Skin epidermis (tissue), 12 donors: ENCODE measurements around the gene ZBTB7B.
"Not testable (repeated sequence)": the region's sequence is repeated elsewhere in the genome, so short reads cannot be mapped to it uniquely, and the experiment has no call there.

Experiments used
- H3K27ac ChIP-seq, 21 experiments: fragments of 200-600 bp; sonication (generic) in 11 of 21; one replicate each; pipeline ENCODE4 v1.5.0; 2020; ENCODE audit warnings: mild to moderate bottlenecking in 3 of 21, inconsistent platforms in 2 of 21, moderate library complexity in 2 of 21
- H3K4me3 ChIP-seq, 7 experiments: fragments of 200-600 bp; sonication (generic) in 2 of 7; one replicate each; pipeline ENCODE4 v1.5.0; 2020; ENCODE audit warnings: inconsistent platforms in 2 of 7, mild to moderate bottlenecking in 2 of 7, moderate library complexity in 1 of 7

ZBTB7B gene

GRCh38 chr1:154966111-154966510, 36.5 kb upstream of the ZBTB7B start:
- no peak overlapping the region for H3K4me3 ChIP-seq
- peak overlapping the region in 3 of 21 experiments; percentile 8 to 97 (median 51) for H3K27ac ChIP-seq

- Histone ChIP-seq H3K4me3 (no peak overlapping the region), H3K27ac (peak overlapping the region in 14 of 21 experiments; percentile 18 to 99 (median 93))
Observed at GRCh38 chr1:154967331-154967950, 35.2 kb upstream of the ZBTB7B start.

GRCh38 chr1:154968731-154969130, 33.9 kb upstream of the ZBTB7B start:
- no peak overlapping the region for H3K4me3 ChIP-seq
- H3K27ac ChIP-seq, result peak overlapping the region in 15 of 21 experiments; percentile 87 to 99 (median 98)

- peak overlapping the region in 17 of 21 experiments; percentile 87 to 99 (median 98) for H3K27ac ChIP-seq
Observed at GRCh38 chr1:154969246-154969645, 33.4 kb upstream of the ZBTB7B start.

GRCh38 chr1:154969860-154970452, 32.6 kb upstream of the ZBTB7B start:
- H3K27ac ChIP-seq, result peak overlapping the region; percentile 20 to 99 (median 97)
- H3K4me3 ChIP-seq, result peak overlapping the region; percentile 28 to 56 (median 36)

More at GRCh38 chr1:154969246-154969645, 33.4 kb upstream of the ZBTB7B start:
- H3K4me3 ChIP-seq, result peak overlapping the region in 5 of 7 experiments; percentile 33 to 56 (median 42)

GRCh38 chr1:154970631-154971340, 31.8 kb upstream of the ZBTB7B start, which contains the start of gene SHC1:
SHC1 (minus strand) TSS chr1:154970747; CDS start chr1:154970526, 221 bp downstream.
- Histone ChIP-seq H3K27ac (peak within 1 kb of the TSS; percentile 20 to 99 (median 97)), H3K4me3 (peak within 1 kb of the TSS; percentile 28 to 56 (median 36))

- Histone ChIP-seq H3K27ac (peak overlapping the region in 20 of 21 experiments; percentile 67 to 99 (median 98)), H3K4me3 (peak overlapping the region in 6 of 7 experiments; percentile 28 to 56 (median 39))
Observed at GRCh38 chr1:154971341-154971998, 31.1 kb upstream of the ZBTB7B start.

- Histone ChIP-seq H3K4me3 (peak overlapping the region in 1 of 7 experiments; percentile 56), H3K27ac (peak overlapping the region in 20 of 21 experiments; percentile 92 to 99 (median 98))
Observed at GRCh38 chr1:154972213-154972516, 30.4 kb upstream of the ZBTB7B start.

- H3K4me3 ChIP-seq, result peak overlapping the region in 6 of 7 experiments; percentile 53 to 85 (median 65)
Observed at GRCh38 chr1:154972517-154973343, 29.9 kb upstream of the ZBTB7B start.

GRCh38 chr1:154973344-154974101, 29.1 kb upstream of the ZBTB7B start:
- peak overlapping the region; percentile 53 to 85 (median 67) for H3K4me3 ChIP-seq
- H3K27ac ChIP-seq, result peak overlapping the region; percentile 85 to 99 (median 97)

More at GRCh38 chr1:154972517-154973343, 29.9 kb upstream of the ZBTB7B start:
- H3K27ac ChIP-seq, result peak overlapping the region; percentile 29 to 99 (median 97)

GRCh38 chr1:154974102-154974807, 28.3 kb upstream of the ZBTB7B start, which contains the start of gene CKS1B:
CKS1B (plus strand) TSS chr1:154974681; CDS start chr1:154974746, 65 bp downstream.
- H3K27ac ChIP-seq, result peak within 1 kb of the TSS; percentile 85 to 99 (median 97)
- peak within 1 kb of the TSS; percentile 53 to 85 (median 67) for H3K4me3 ChIP-seq

GRCh38 chr1:154974808-154975408, 27.7 kb upstream of the ZBTB7B start:
- Histone ChIP-seq H3K27ac (peak overlapping the region; percentile 68 to 99 (median 96)), H3K4me3 (peak overlapping the region; percentile 53 to 85 (median 67))

GRCh38 chr1:154975409-154976059, 27.1 kb upstream of the ZBTB7B start:
- H3K4me3 ChIP-seq, result peak overlapping the region; percentile 53 to 85 (median 67)

GRCh38 chr1:154977762-154978161, 24.8 kb upstream of the ZBTB7B start:
- not testable (repeated sequence) for H3K4me3 ChIP-seq
- peak overlapping the region in 4 of 21 experiments; percentile 2 to 97 (median 65) for H3K27ac ChIP-seq

More at GRCh38 chr1:154975409-154976059, 27.1 kb upstream of the ZBTB7B start:
- H3K27ac ChIP-seq, result peak overlapping the region; percentile 68 to 99 (median 96)

- no peak overlapping the region for H3K4me3 ChIP-seq
- H3K27ac ChIP-seq, result peak overlapping the region in 1 of 21 experiments; percentile 34
Observed at GRCh38 chr1:154978360-154978759, 24.2 kb upstream of the ZBTB7B start.

GRCh38 chr1:154982341-154982740, 20.3 kb upstream of the ZBTB7B start:
- Histone ChIP-seq H3K4me3 (peak overlapping the region in 6 of 7 experiments; percentile 44 to 92 (median 66)), H3K27ac (peak overlapping the region in 15 of 21 experiments; percentile 21 to 91 (median 40))
